ENCODE data around the gene GSE1. TPM values are rescaled to one million over a fixed set of nuclear protein-coding genes. Genes with fewer than 3 reads are reported as not detected.

Gene GSE1
- total RNA-seq, 3 donors from 2014 or later = 52.3 to 105 (median 60.7) TPM

DNA sequence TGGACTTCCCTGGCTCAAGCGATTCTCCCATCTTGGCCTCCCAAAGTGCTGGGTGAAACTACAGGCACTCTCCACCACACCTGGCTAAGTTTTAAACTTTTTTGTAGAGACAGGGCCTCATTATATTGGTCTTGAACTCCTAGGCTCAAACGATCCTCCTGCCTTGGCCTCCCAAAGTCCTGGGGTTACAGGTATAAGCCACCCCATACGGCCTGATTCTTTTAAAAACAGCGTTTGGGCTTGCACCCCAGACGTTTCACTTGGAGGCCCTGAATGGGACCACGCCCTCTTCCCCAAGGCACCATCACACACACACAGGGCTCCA is 105.0 kb downstream of the GSE1 start:
- intact Hi-C loops (cut with DNase I; ENCODE audit: low total_unique reads) = loop anchor here (2.0 kb wide), 1 partner anchor 97 kb away; no protein-coding TSS in a partner anchor

DNA sequence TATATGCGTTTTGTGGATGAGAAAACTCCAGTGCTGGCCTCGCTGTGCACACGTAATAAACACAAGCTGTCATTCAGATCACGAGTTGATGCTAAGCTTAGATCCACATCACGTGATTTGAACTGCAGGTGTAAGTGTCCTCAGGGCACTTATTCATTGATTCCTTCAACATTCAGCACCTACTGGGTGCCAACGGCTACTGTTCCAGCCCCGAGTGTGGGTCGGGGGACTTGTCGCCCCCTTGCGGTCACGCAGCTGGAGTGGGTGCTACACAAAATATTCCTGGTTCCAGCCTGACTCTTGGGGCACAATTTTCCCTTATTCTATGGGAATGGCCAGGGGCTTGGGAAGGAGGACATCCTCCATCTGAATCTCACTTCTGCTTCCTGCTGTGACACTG is 105.6 kb downstream of the GSE1 start:
- intact Hi-C loops (cut with DNase I; ENCODE audit: low total_unique reads) = loop anchor here (2.0 kb wide), 1 partner anchor 98 kb away; no protein-coding TSS in a partner anchor
- no peak overlapping the region for H3K27ac ChIP-seq
- DNase-seq (ENCODE audit: low spot score in 2 of 2) = no peak
- H3K27me3 ChIP-seq = no peaks in the 10 kb centered on the region
- H3K4me1 ChIP-seq = peaks cover 10 to 21% of the 10 kb centered on the region in 2 donors
- H3K36me3 ChIP-seq = no peaks in the 10 kb centered on the region
- no peaks in the 10 kb centered on the region for H3K9me3 ChIP-seq
- H3K4me3 ChIP-seq = no peak overlapping the region
- TF ChIP-seq POLR2A (IDR thresholded peaks at IDR 0.05) (no peak), POLR2AphosphoS5 (IDR thresholded peaks at IDR 0.05) (no peak)
- TF ChIP-seq, protein P1, sequence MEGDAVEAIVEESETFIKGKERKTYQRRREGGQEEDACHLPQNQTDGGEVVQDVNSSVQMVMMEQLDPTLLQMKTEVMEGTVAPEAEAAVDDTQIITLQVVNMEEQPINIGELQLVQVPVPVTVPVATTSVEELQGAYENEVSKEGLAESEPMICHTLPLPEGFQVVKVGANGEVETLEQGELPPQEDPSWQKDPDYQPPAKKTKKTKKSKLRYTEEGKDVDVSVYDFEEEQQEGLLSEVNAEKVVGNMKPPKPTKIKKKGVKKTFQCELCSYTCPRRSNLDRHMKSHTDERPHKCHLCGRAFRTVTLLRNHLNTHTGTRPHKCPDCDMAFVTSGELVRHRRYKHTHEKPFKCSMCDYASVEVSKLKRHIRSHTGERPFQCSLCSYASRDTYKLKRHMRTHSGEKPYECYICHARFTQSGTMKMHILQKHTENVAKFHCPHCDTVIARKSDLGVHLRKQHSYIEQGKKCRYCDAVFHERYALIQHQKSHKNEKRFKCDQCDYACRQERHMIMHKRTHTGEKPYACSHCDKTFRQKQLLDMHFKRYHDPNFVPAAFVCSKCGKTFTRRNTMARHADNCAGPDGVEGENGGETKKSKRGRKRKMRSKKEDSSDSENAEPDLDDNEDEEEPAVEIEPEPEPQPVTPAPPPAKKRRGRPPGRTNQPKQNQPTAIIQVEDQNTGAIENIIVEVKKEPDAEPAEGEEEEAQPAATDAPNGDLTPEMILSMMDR (IDR thresholded peaks at IDR 0.05) = peak in 1 of 3 donors; percentile 11

More for the DNA sequence above, 105.0 kb downstream of the GSE1 start:
- Histone ChIP-seq H3K9me3 (no peaks in the 10 kb centered on the region), H3K4me3 (no peak overlapping the region), H3K4me1 (peaks cover 10 to 21% of the 10 kb centered on the region in 2 donors), H3K36me3 (no peaks in the 10 kb centered on the region), H3K27me3 (no peaks in the 10 kb centered on the region), H3K27ac (peak overlapping the region in 1 of 2 donors; percentile 81)
- no peak for TF ChIP-seq POLR2AphosphoS5 (IDR thresholded peaks at IDR 0.05)
- TF ChIP-seq, protein P1 (IDR thresholded peaks at IDR 0.05) = no peak
- TF ChIP-seq POLR2A (IDR thresholded peaks at IDR 0.05) = no peak
- no peak for DNase-seq (ENCODE audit: low spot score in 2 of 2)

DNA sequence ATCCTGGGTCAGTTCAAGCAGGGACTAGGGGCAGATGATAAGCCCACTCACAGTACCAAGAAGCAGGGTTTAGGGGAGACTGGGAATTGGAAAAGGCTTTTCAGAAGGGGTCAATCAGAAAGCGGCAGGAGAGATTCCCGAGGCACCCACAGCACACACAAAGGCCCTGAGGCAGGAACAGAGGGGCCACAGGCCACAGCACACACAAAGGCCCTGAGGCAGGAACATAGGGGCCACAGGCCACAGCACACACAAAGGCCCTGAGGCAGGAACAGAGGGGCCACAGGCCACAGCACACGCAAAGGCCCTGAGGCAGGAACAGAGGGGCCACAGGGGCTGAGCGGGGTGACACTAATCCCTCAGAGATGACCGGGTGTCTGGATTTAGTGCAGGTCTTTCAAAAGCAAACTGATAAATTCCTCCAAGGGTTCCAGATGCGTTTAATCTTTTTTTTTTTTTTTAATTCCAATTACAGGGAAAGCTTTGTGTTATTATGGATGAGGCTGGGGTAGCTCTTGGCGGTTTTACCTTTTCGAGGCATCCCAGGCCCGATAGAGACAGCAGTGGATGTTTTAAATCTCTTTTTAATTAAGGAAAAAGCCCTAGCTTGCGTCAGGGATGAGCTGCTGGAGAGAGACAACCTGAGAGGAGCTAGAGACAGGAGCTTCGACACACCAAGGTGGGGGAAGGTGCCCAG is 106.6 kb downstream of the GSE1 start:
- no peaks in the 10 kb centered on the region for H3K27me3 ChIP-seq
- peaks cover 10 to 21% of the 10 kb centered on the region in 2 donors for H3K4me1 ChIP-seq
- H3K9me3 ChIP-seq = no peaks in the 10 kb centered on the region
- intact Hi-C loops (cut with DNase I; ENCODE audit: low total_unique reads) = loop anchor here (2.0 kb wide), 1 partner anchor 99 kb away; no protein-coding TSS in a partner anchor
- no peak overlapping the region for H3K4me3 ChIP-seq
- H3K27ac ChIP-seq = peak overlapping the region; percentile 66 to 73
- no peak for DNase-seq (ENCODE audit: low spot score in 2 of 2)
- TF ChIP-seq, protein P1 (IDR thresholded peaks at IDR 0.05) = no peak
- no peak for TF ChIP-seq POLR2AphosphoS5 (IDR thresholded peaks at IDR 0.05)
- no peak for TF ChIP-seq POLR2A (IDR thresholded peaks at IDR 0.05)
- no peaks in the 10 kb centered on the region for H3K36me3 ChIP-seq

DNA sequence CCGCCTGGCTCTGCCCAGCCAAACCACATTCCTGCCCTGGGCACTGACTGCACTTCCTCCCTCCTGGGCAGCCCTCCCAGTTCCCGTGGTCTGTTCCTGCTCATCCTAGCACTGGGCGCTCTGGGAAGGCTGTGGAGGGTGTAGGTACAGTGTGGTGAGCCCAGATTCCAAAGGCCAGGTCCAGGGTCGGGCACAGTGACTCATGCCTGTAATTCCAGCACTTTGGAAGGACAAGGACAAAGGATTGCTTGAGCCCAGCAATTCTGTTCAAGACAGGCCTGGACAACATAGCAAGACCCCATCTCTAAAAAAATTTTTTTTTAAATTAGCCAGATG is 107.1 kb downstream of the GSE1 start:
- intact Hi-C loops (cut with DNase I; ENCODE audit: low total_unique reads) = no loop called here
- no peaks in the 10 kb centered on the region for H3K27me3 ChIP-seq
- peaks cover 10 to 21% of the 10 kb centered on the region in 2 donors for H3K4me1 ChIP-seq
- H3K27ac ChIP-seq = peak overlapping the region; percentile 66 to 73
- H3K36me3 ChIP-seq = no peaks in the 10 kb centered on the region
- no peak for TF ChIP-seq POLR2A (IDR thresholded peaks at IDR 0.05)
- TF ChIP-seq, protein P1 (IDR thresholded peaks at IDR 0.05) = peak in 1 of 3 donors; percentile 15
- TF ChIP-seq POLR2AphosphoS5 (IDR thresholded peaks at IDR 0.05) = peak in 2 of 3 donors; percentile 31 to 67
- DNase-seq (ENCODE audit: low spot score in 2 of 2) = peak; percentile 93 to 94
- no peaks in the 10 kb centered on the region for H3K9me3 ChIP-seq
- H3K4me3 ChIP-seq = no peak overlapping the region

DNA sequence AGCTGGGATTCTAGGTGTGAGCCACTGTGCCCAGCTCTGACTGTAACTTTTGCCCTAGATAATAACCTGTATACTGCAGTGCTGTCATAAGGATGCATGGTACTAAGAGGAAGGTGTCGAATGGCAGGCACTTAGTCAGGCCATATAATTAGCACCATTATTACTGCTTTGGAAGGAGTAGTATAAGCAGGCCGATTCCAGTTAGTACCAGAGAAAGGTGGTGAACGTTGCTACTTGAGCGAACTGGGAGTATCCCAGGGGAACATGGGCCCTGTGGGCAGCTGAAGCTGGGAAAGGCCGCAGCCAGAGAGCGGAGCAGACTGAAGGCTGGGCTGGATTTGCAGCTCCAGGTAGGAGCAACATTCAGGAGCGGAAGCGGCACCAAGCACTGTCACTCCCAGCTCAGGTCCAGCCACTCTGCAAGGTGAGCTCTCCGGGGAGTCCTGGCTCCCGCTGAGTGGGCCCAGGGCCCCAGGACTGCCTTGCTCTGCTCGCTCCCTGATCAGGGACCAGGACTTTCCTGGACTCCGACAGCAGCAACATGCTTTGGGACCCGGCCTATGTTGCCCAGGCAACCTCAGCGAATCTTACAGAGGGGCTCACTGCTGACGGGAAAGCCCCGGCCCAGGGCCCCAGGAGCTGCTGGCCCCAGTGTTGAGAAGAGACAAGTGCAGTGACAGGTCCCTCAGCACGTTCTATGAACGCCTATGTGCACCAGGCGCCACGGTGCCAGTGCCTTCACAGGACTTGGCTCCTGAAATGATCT is 109.2 kb downstream of the GSE1 start:
- Histone ChIP-seq H3K9me3 (no peaks in the 10 kb centered on the region), H3K4me1 (peaks cover 5 to 12% of the 10 kb centered on the region in 2 donors), H3K4me3 (no peak overlapping the region), H3K27me3 (no peaks in the 10 kb centered on the region), H3K27ac (peak overlapping the region in 1 of 2 donors; percentile 3), H3K36me3 (no peaks in the 10 kb centered on the region)
- TF ChIP-seq, protein P1 (IDR thresholded peaks at IDR 0.05) = no peak
- DNase-seq (ENCODE audit: low spot score in 2 of 2) = no peak
- intact Hi-C loops (cut with DNase I; ENCODE audit: low total_unique reads) = no loop called here

Measured in breast epithelium (tissue), 4 donors.